Neural cell (in vitro differentiated cells): ENCODE results near the gene C2orf68. TPM values are rescaled to one million over a fixed set of nuclear protein-coding genes. Genes with fewer than 3 reads are reported as not detected.

ENCODE experiments used
- H2AFZ ChIP-seq: fragments of 200-600, 300-800 bp; sonication (generic), shearing (Covaris generic); 2 replicates; pipeline ENCODE4 v1.6.0; 2014; ENCODE audit warnings: low read depth, mild to moderate bottlenecking, antibody characterized with exemption, low read length, moderate library complexity
- H3F3A ChIP-seq: fragments of 200-600 bp; shearing (Covaris generic); 2 replicates; pipeline ENCODE4 v1.6.1; 2016; ENCODE audit warnings: mild to moderate bottlenecking, moderate library complexity, mixed read lengths, antibody characterized with exemption, low read length; ENCODE audit not compliant: insufficient read depth, poor library complexity, severe bottlenecking
- H3K27ac ChIP-seq: fragments of 200-600, 300-800 bp; sonication (generic), shearing (Covaris generic); 2 replicates; pipeline ENCODE4 v1.5.1; 2014; ENCODE audit warnings: mild to moderate bottlenecking, low read length, moderate library complexity
- H3K27me3 ChIP-seq: fragments of 300-800, 200-600 bp; sonication (generic), shearing (Covaris generic); 2 replicates; pipeline ENCODE4 v1.6.0; 2014; ENCODE audit warnings: mild to moderate bottlenecking, low read depth, low read length, moderate library complexity; ENCODE audit not compliant: insufficient read depth
- H3K36me3 ChIP-seq: fragments of 300-800, 200-600 bp; sonication (generic), shearing (Covaris generic); 2 replicates; pipeline ENCODE4 v1.5.1; 2014; ENCODE audit warnings: mild to moderate bottlenecking, antibody characterized with exemption, low read length, moderate library complexity; ENCODE audit not compliant: insufficient read depth
- H3K4me2 ChIP-seq: fragments of 300-800, 200-600 bp; sonication (generic), shearing (Covaris generic); 2 replicates; pipeline ENCODE4 v1.6.0; 2014; ENCODE audit warnings: mild to moderate bottlenecking, low read length
- H3K4me3 ChIP-seq: fragments of 300-800, 200-600 bp; sonication (generic), shearing (Covaris generic); 2 replicates; pipeline ENCODE4 v1.5.1; 2014; ENCODE audit warnings: mild to moderate bottlenecking, low read length, moderate library complexity
- H3K79me2 ChIP-seq: fragments of 200-600 bp; shearing (Covaris generic); replicated peaks from 2 replicates; pipeline ENCODE4 v1.6.0; 2014; ENCODE audit warnings: mild to moderate bottlenecking, low read length, moderate library complexity; ENCODE audit not compliant: insufficient read depth
- H3K9ac ChIP-seq: fragments of 300-800, 200-600 bp; sonication (generic), shearing (Covaris generic); 2 replicates; pipeline ENCODE4 v1.6.1; 2016; ENCODE audit warnings: mild to moderate bottlenecking, low read length, mixed read lengths
- H3K9me2 ChIP-seq: fragments of 200-600 bp; shearing (Covaris generic); 2 replicates; pipeline ENCODE4 v1.6.1; 2016; ENCODE audit warnings: mild to moderate bottlenecking, low read length, mixed read lengths; ENCODE audit not compliant: insufficient read depth
- H3K9me3 ChIP-seq: fragments of 200-600, 300-800 bp; sonication (generic), shearing (Covaris generic); 2 replicates; pipeline ENCODE4 v1.6.1; 2016; ENCODE audit warnings: mild to moderate bottlenecking, mixed run types, low read length, moderate library complexity, mixed read lengths
- H4K20me1 ChIP-seq: fragments of 200-600 bp; shearing (Covaris generic); 2 replicates; pipeline ENCODE4 v1.6.1; 2016; ENCODE audit warnings: mild to moderate bottlenecking, mixed run types; ENCODE audit not compliant: insufficient read depth
- CTCF ChIP-seq: fragments of 450-650 bp; IDR thresholded peaks from 2 replicates; pipeline ENCODE4 v1.5.1; 2014; ENCODE audit warnings: antibody characterized with exemption, mild to moderate bottlenecking, moderate library complexity; ENCODE audit not compliant: poor library complexity, severe bottlenecking
- EP300 ChIP-seq: fragments of 450-650 bp; conservative IDR thresholded peaks from 2 replicates; pipeline ENCODE4 v1.6.1; 2014; ENCODE audit warnings: antibody characterized with exemption, mild to moderate bottlenecking, moderate library complexity; ENCODE audit not compliant: poor library complexity, severe bottlenecking
- EZH2 ChIP-seq: fragments of 200-600, 300-800 bp; shearing (Covaris generic), sonication (generic); IDR thresholded peaks from 2 replicates; pipeline ENCODE4 v1.6.1; 2014; ENCODE audit warnings: antibody characterized with exemption, low read length, borderline replicate concordance, mild to moderate bottlenecking; ENCODE audit not compliant: insufficient read depth, poor library complexity, severe bottlenecking
- MXI1 ChIP-seq: fragments of 450-650 bp; conservative IDR thresholded peaks from 2 replicates; pipeline ENCODE4 v1.6.1; 2014; ENCODE audit warnings: antibody characterized with exemption, mild to moderate bottlenecking; ENCODE audit not compliant: poor library complexity, severe bottlenecking
- POLR2AphosphoS5 ChIP-seq: IDR thresholded peaks from 2 replicates; pipeline ENCODE4 v1.6.1; 2012
- RAD21 ChIP-seq: fragments of 450-650 bp; conservative IDR thresholded peaks from 2 replicates; pipeline ENCODE4 v1.6.1; 2014; ENCODE audit warnings: antibody characterized with exemption, mild to moderate bottlenecking, moderate library complexity
- SMC3 ChIP-seq: fragments of 450-650 bp; conservative IDR thresholded peaks from 2 replicates; pipeline ENCODE4 v1.6.1; 2014; ENCODE audit warnings: antibody characterized with exemption, mild to moderate bottlenecking, moderate library complexity; ENCODE audit not compliant: poor library complexity
- TAF1 ChIP-seq: IDR thresholded peaks from 2 replicates; pipeline ENCODE4 v1.6.1; 2012; ENCODE audit warnings: low read depth
- polyA plus RNA-seq: library from polyadenylated mRNA; depleted of rRNA; stranded (reverse); fragments of >200 nt; gene quantifications from 2 replicates; pipeline ENCODE4 v1.2.3, GENCODE V29; 2014
- TF ChIP-seq, protein P1 (sequence below): IDR thresholded peaks from 2 replicates; pipeline ENCODE4 v1.6.1; 2012; ENCODE audit warnings: borderline replicate concordance

Gene C2orf68
- polyA plus RNA-seq, 1 donor from 2014 or later, result 28.0 TPM

DNA sequence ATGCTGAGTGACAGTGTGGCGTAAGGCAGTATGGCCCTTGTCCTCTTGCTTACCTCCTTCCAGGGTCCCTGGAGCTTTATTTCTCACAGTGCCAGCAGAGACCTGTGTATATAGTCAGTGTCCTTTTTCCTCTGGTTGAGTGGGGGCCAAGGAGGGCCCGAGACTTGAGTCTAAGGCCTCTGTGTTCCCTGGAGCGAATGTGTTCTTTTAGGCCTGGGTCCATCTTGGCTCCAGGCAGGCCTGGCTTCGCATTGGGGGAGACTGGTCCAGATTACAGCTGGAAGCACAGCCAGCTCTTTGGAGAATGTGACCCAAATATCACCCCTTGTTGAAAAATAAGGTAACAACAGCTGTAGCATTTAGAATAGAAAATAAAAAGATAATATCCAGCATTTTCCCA lies 22.7 kb downstream of the C2orf68 start:
- Histone ChIP-seq H3K9me3 (no peaks in the 10 kb centered on the region), H3K79me2 (no peaks in the 10 kb centered on the region), H4K20me1 (no peaks in the 10 kb centered on the region), H3K4me2 (no peak overlapping the region), H3K36me3 (no peaks in the 10 kb centered on the region), H3K27me3 (peaks cover 20% of the 10 kb centered on the region), H3K9me2 (no peaks in the 10 kb centered on the region), H3F3A (no peaks in the 10 kb centered on the region), H3K27ac (no peak overlapping the region), H3K9ac (no peak overlapping the region), H3K4me3 (no peak overlapping the region), H2AFZ (no peak overlapping the region)
- TF ChIP-seq CTCF, result no peak
- no peak for TF ChIP-seq RAD21
- TF ChIP-seq MXI1, result no peak
- TF ChIP-seq EP300, result no peak
- no peak for TF ChIP-seq TAF1
- no peak for TF ChIP-seq SMC3
- TF ChIP-seq EZH2, result no peak
- TF ChIP-seq POLR2AphosphoS5, result no peak
- TF ChIP-seq, protein P1, sequence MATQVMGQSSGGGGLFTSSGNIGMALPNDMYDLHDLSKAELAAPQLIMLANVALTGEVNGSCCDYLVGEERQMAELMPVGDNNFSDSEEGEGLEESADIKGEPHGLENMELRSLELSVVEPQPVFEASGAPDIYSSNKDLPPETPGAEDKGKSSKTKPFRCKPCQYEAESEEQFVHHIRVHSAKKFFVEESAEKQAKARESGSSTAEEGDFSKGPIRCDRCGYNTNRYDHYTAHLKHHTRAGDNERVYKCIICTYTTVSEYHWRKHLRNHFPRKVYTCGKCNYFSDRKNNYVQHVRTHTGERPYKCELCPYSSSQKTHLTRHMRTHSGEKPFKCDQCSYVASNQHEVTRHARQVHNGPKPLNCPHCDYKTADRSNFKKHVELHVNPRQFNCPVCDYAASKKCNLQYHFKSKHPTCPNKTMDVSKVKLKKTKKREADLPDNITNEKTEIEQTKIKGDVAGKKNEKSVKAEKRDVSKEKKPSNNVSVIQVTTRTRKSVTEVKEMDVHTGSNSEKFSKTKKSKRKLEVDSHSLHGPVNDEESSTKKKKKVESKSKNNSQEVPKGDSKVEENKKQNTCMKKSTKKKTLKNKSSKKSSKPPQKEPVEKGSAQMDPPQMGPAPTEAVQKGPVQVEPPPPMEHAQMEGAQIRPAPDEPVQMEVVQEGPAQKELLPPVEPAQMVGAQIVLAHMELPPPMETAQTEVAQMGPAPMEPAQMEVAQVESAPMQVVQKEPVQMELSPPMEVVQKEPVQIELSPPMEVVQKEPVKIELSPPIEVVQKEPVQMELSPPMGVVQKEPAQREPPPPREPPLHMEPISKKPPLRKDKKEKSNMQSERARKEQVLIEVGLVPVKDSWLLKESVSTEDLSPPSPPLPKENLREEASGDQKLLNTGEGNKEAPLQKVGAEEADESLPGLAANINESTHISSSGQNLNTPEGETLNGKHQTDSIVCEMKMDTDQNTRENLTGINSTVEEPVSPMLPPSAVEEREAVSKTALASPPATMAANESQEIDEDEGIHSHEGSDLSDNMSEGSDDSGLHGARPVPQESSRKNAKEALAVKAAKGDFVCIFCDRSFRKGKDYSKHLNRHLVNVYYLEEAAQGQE, result no peak

DNA sequence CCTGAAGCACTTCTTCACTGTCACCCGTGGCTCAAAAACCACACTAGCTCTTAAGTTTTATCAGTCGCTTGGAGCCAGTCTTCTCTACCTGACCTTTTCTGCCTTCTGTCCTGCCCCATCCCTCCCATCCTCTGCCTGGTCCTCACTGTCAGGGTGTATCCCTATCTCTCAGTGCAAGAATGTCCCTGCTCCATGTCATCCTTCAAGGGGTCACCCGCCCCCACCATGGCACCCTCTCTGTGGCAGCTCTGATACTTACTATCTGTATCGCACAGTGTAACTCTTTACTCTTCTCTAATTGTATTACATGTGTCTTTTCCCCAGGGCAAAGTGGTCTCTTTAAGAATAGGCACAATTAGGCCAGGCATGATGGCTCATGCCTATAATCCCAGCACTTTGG lies 23.2 kb downstream of the C2orf68 start:
- Histone ChIP-seq H3K4me3 (no peak overlapping the region), H3F3A (no peaks in the 10 kb centered on the region), H3K4me2 (no peak overlapping the region), H3K27me3 (peaks cover 25% of the 10 kb centered on the region), H3K9ac (no peak overlapping the region), H3K36me3 (no peaks in the 10 kb centered on the region), H3K27ac (no peak overlapping the region), H3K9me2 (no peaks in the 10 kb centered on the region), H2AFZ (no peak overlapping the region), H3K9me3 (no peaks in the 10 kb centered on the region), H3K79me2 (no peaks in the 10 kb centered on the region), H4K20me1 (no peaks in the 10 kb centered on the region)
- TF ChIP-seq EZH2 (no peak), CTCF (no peak), EP300 (no peak), TAF1 (no peak), RAD21 (no peak), MXI1 (no peak), POLR2AphosphoS5 (no peak), SMC3 (no peak)
- TF ChIP-seq, protein P1, result no peak
